Inflammatory macrophage (primary cell): ENCODE results near the gene OLA1.
A peak's percentile ranks its signal among the peaks of the same experiment; 100 is the strongest.

Experiments
- DNase-seq, 2 donors: peaks; one replicate each; pipeline ENCODE4 v3.0.0-alpha.2; 2020 to 2022

The OLA1 gene

DNA sequence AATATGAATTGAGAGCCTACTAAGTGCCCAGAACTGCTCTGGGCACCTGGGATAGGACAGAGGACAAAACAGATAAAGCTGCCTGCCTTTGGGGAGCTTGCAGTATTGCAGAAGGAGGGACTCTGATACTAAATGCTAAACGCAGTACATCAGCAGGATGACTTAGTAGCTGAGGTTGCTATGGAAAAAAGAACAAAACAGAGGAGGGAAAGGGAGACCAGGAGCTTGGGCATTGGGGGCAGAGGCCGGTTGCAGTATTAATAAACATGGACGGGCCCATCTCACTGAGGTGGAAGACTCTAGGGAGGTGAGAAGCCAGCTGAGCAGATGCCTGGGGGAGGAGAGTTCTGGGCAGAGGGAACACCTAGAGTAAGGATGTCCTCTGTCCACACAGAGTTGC lies 217.1 kb downstream of the OLA1 start:
- DNase-seq = no peak

DNA sequence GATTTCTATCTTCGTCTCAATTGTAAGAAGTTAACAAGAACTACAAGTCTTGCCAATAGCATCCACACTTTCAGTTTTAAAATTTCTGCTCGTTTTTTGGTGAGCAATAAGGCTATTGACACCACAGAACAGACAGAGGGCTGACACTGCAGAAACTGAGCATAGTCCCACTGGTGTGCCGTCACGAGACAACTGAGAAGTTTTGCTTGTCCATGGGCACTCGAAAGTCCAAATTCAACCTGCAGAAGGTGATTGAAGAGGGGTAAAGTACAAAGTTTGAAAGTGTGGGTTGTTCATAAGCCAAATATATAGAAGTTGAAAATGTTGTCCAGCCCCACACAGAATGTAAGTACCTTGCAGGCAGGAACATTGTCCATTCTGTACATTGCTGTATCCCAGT lies 219.4 kb downstream of the OLA1 start:
- no peak for DNase-seq

DNA sequence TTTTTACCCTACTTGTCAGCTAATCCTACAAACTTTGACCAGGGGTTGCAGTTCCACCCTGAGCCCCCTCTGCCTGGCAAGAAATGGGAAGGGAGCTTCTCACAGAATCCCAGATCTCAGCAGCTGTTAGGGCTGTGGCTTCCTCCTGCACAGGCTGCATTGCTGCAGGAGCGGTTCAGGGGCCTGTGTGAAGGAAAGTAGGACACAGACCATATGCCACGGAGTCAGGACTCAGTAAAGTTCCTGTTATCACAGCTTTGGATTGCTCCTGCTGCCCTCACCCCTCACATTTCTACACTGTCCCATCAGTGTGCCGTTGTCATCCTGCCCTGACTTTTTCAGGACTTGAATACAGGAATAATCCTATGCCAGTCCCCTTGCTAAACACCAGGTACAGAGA lies 220.4 kb downstream of the OLA1 start:
- DNase-seq = peak in 1 of 2 donors; percentile 29

DNA sequence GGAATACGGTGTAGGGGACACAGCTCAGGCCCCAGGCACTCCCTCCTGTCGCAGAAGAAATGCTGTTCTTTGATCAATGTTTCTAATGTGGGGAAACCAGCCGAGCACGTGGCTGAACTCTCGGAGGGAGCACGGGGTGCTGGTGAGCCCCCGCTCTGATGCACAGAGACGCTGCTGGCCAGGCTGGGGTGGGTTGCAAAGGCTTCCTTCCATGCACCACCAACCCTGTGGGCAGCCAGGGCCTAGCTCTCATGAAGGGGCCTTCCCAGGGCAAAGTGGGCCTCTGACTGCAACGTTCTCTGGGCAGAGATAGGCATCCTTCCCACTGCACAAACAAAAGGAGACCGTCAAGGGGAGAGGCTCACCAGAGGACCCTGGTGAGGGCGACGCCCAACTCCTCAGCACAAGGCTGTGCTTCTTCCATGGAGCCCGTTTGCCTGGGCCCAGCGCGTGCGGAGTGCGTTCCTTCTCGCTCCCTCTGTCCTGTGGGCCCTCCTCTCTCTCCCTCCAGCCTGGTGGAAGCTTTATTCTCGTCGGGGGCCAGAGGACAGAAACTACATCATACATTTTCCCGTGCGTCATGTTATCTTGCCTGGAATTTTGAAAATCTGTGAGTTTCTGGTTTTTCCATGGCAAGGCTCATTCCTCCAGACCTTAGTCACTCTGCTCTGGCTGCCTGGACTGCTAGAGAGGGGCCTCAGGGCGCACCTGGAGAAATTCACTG lies 222.0 kb downstream of the OLA1 start:
- DNase-seq = no peak

DNA sequence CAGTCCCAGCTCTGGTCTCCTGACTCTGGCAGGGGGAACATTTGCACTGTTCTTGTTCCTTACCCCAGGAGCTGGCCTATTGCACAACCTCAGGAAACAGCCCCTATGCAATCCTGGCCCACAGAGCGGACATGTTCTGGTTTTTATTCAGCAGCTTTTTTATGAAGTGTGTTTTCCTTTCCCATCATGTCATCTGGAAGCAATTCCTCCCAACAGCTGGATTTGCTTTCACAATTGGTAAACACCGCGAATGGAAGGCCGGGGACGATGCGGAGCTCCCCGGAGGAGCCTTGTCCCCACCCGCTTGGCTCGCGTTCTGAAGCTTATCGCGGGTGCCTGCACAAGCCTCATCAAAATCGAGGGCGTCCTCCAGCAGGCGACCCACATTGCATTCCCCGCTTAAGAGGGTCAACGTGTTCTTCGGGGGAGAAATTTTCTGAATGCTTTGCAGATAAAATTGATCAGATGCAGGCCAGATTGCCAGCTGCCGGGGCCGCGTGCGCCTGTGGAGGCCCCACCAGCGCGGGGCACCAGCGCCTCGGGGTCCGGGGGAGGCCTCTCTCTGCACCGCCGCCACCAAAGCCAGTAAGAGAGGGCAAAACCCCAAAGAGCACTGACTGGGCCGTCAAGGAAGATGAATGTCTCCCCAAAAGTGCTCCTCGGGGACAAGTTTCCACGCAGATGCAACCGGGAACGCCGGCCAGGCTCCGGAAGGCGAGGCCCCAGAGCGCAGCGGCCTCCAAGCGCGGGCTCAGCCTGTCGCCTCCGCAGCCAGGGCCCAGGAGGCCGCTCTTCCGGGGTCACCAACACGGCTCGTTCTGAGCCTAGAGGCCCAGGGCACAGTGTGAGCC lies 222.8 kb downstream of the OLA1 start:
- peak; percentile 75 to 78 for DNase-seq

DNA sequence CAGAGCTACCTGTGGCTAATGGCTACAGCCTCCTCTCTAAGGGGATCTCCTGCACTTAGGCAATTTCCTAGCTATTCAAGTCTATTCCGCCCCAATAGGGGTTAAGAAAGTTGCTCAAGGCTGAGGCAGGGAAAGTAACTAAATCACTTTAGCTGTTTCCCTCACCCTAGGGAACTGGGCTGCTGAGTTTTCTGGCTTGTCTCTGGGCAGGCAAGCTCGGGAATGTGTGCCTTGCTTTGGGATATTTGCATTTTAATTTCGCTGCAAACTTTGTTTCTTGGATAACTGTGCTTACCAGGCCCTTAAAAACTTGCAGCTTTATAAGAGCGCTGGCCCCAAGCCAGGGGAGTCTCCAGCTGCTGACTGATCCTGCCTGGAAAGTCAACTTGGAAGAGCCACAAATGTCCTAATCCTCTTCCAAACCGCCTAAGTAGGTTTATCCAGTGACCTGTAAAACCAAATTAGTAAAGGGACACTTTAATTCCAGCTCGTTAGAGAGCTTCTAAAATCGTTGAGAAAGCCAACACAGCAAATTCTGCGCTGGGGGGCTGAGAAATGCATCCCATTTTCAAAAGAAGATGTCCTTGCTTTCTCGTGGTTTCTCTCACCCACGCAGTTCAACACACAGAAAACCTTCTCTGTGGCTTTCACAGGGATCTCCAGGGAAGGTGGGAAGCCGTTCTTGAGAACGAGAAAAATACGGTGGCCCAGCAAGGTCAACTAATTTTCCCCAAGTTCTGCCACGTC lies 223.6 kb downstream of the OLA1 start:
- DNase-seq = no peak

DNA sequence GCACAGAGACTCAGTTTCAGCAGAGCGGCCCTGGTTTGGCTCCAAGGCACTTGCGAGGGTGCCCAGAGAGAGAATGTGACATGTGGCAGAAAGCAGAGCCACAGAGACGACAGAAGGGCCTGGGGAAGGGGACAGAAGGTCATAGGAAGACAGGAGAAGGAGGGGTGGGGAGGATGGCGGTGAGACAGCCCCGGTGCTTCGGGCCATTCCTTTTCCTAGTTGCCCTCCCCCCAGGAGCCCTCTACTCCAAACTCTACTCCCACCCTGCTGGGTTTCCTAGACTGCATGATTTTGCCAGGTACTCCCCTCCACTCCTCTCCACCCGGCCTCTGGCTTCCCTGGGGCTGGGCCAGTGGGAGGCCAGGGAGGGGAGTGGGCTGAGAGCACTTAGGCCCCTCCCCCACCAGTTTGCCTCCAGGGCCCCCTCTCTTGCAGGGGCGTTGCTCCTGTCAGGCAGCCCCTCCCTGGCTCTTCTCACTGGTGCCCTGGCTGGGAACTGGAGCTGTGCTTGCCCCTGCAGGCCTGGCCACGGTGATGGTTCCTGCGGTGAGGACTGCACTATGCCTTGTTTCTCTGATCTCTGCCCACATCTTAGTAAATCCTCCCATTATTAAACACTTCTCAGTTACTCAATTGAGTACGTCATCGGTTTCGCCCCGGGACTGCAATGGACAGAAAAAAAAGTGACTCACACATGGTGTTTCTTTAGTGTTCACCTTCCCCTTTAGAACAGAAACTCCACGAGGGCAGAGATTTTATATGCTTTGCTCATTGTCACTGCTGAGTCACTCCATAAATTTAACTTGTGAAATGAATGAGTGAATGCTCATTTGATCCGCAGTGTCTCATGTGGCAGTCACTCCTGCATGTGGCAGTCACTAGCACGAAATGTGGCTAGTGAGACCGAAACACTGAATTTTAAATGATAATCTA lies 224.5 kb downstream of the OLA1 start:
- DNase-seq = peak; percentile 91 to 97
